HG02571 (cell line): ENCODE data around the gene UCN3.

Source experiments
- ATAC-seq: cut with Tn5 transposase; IDR thresholded peaks from one replicate; pipeline ENCODE4 v1.9.1; 2021; ENCODE audit warnings: mild to moderate bottlenecking, moderate library complexity; ENCODE audit not compliant: unreplicated experiment

Gene UCN3, protein sequence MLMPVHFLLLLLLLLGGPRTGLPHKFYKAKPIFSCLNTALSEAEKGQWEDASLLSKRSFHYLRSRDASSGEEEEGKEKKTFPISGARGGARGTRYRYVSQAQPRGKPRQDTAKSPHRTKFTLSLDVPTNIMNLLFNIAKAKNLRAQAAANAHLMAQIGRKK

DNA sequence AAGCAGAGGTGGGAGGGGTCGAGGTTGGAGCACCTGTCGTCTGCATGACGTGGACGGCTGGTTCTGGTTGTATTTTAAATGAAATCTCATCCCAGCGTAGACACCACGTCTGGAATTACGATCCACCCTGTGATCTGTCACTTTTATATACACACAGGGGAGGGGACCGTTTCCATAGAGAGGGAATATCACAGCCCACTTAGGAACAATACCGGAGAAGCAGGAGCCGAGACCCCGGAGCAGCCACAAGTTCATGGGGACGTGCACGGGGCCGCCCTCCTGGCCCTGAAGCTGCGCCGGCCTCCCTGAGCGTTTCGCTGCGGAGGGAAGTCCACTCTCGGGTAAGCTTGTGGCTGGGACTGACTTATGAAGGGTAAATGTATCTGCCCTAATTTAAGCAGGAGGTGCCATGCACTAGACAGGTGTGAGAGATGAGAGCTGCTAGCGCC, at the start of gene UCN3:
Gene UCN3 (plus strand): TSS at position 77 of the 449 bp plus-strand sequence. CDS start 8,755 bp downstream, outside the sequence.
- no peak for ATAC-seq

DNA sequence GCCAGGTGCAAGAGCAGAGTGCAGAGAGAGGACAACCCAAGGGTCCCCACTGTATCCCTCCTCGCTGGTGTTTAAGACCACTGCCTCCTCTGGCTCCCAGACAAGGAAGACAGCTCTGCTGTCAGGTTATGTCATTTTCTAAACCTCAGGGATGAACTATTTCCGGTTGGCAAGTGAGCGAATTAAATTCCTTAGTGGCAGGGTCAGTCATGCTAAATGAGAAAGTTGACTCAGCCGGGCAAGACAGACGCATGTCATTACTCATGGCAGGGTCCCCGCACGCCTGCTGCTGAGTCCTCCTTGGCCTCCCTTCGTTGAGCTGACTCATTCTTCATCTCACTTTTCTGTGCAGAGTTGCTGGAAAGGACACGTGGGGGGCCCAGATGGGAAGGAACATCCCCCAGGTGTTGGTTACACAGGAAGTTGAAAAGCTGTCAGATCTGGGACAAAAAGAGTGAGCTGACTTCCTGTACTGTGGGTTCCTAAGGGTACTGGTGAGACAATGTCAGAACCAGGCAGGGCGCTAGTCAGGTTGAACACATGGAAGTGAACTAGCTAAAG, 47.1 kb upstream of the UCN3 start:
- no peak for ATAC-seq

DNA sequence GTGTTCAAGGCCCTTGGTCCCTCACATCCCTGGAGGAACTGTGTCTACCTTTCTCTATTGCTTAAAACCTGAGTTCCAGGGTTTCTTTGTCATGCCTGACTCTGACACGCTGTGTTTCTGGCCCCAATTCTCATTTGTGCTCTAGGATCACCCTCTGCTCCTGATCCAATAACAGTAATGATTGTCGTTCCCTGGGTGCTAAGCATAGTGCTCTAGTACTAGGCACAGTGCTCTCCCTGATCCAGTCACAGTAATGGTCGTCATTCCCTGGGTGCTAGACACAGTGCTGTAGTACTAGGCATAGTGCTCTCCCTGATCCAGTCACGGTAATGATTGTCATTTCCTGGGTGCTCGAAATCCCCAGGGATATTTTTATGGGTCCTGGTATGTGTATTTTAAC, 46.6 kb upstream of the UCN3 start:
- no peak for ATAC-seq

DNA sequence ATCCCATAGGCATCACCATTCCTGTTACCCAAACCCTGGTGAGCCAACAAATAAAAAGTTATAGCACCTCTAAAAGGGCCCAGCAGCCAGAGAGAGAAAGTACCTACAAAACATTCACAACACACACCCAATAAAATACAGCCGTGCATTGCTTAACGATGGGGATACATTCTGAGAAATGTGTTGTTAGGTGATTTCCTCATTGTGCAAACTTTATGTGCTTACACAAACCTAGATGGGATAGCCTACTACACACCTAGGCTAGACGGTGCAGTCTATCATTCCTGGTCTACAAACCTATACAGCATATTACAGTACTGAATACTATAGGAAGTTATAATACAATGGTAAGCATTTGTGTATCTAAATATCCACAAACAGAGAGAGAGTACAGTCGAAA, 44.9 kb upstream of the UCN3 start:
- no peak for ATAC-seq

DNA sequence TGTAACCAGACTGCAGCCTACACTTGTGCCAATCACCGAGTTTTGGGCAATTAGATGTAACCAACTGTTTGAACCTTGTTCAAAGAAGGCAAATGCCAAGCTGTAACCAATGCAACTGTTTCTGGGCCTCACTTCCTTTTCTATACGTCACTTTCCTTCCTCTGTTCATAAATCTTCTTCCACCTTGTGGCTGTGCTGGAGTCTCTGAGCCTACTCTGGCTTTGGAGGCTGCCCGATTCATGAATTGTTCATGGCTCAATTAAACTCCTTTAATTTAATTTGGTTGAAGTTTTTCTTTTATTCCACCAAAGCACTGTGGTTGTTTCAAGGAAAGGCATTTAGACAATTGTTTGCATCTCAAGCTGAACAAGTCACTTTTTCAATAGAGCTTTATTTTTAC, 43.5 kb upstream of the UCN3 start:
- ATAC-seq: no peak

DNA sequence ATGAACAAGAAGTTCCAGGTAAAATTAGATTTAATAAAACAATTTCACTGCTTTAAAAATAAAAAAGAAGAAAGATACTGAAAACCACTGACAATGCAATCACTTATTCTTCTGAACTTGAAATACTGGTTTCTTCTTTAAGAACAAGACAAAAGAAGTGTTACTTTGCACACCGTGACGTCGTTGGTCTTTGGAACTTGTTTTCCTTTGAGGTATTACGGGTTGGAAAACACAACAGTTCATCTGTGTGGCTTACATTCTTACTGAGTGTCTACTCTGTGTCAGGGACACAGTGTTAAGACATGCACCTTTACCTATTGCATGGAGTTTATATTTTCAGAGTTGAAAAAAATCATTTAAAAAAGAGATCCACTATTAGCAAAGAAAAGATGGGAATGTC, 41.3 kb upstream of the UCN3 start:
- ATAC-seq: no peak

DNA sequence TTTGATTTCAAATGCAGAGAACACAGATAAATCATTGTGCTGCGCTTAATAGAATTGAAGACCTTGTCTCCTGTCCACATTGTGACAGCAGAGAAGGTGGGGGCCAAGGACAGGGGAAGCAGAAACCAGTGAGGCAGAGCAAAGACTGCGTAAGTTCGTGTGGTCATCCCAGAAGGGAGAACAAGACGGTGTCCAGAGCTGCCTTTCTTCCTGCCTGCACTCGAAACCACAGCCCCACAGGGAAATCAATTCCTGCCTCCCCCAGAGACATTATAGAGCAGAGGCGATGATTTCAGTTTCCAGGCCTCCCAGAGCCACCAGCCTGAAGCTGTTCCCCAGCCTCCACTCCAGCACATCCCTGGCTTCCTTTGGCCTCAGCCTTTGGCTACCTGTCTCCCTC, 39.7 kb upstream of the UCN3 start:
- ATAC-seq: no peak

DNA sequence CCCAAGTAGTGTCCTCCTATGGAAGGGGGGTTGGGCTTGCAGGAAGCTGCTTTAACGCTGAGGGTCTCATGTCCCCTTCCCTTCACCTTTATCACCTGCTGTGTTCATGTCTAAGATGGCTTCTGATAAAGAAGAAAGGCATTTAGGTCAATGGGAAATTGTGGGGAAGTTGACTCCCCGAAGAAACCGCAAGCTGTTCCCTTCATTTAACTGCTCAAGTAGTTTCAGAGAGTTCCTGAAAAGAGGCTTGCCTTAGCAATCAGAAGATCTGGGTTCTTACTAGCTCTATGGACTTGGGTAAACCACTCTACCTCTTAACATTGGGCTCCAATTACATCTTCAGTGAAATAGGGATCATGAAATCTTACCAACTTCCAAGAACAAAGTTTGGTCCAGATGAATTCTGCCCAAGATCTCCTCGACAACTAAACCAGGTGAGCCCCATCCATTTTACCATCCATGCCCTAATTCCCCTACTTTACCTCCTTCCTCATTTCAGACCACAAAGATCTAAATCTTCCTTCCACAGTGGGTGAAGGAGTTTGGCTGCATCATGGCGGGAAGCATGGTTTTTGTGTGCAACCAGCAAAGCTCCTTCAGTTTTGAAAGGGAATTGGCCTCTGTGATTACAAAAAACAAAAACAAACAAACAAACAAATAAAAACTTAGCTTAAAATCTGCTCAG, 30.4 kb upstream of the UCN3 start:
- no peak for ATAC-seq

DNA sequence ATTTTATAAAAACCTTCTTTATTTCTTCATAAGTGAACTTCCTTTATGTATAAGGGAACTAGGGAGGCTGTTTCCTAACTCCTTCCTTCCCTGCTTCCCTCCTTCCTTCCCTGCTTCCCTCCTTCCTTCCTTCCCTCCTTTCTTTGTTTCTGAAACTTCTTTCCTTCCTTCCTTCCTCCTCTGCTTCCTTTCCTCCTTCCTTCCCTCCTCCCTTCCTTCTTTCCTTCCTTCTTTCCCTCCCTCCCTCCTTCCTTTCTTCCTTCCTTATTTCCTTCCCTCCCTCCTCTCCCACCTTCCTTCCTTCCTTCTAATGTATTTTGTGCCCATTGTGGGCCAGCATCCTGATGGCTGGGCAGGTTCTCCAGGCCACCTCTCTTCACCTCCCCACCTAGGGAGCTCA, 26.8 kb upstream of the UCN3 start:
- ATAC-seq: no peak

DNA sequence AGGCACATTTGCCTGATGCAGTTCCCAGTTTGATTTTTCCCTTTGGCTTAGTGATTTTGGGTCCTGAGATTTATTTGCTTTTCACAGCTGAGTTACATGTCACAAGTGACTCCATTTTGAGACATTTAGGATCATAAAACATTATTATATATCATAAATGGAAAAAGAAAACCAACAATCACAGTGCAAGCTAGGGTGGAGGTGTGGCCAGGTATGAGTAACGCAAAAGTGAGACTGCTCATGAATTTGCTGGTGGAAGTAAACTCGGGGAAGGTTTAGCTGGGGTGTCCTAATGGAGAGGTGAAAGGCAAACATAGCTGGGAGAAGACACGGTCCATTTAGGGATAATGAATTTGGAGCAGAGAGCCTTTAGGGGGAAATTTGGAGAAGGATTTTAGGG, 21.7 kb upstream of the UCN3 start:
- no peak for ATAC-seq

DNA sequence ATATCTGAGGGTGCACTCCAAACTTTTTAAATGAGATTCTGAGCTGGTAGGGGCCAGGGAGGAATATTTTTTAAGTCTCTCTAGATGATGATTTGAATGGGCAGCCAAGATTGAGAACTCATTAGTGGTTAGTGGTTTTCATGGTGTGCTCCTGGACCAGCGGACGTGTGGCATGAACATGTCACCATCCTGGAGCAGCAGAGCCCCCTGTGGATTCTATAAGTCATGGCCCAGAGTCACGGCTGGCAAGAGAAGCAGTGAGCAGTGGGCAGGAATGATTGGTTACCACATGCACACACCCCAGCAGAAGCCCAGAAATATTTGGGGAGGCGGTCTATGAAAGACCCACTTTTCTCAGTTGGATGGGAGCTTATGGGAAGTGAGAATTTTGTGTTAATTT, 21.2 kb upstream of the UCN3 start:
- no peak for ATAC-seq

DNA sequence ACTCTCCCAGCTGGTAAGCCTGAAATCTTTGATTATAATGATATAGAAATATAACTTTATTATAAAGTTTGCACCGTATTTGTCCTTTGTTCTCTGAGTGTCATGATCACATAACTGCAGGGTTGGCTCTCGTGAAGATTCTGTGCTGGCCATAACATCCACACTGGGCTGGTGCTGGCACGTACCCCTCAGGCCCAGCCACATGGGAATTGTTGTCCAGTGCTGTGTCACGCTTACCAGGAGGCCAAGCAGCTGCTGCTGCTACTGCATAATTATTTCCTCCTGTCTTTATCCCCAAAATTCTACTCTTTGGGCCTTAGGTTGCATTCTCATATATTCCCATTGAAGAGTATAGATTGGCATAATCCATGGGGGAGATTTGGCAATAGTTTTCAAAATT, 20.8 kb upstream of the UCN3 start:
- no peak for ATAC-seq

DNA sequence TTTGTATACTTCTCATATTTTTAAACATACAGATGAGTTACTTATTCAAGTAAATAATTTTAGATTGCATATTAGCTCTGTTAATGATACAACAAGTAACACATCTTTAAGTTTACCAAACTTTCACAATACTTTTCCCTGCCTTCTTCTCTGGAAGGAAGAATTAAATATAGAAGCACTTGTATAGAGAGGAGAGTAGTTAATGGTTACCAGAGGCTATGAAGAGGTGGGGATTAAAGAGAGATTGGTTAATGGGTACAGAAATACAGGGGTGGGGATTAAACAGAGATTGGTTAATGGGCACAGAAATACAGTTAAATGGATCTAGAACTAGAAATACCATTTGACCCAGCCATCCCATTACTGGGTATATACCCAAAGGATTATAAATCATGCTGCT, 20.0 kb upstream of the UCN3 start:
- ATAC-seq: no peak

DNA sequence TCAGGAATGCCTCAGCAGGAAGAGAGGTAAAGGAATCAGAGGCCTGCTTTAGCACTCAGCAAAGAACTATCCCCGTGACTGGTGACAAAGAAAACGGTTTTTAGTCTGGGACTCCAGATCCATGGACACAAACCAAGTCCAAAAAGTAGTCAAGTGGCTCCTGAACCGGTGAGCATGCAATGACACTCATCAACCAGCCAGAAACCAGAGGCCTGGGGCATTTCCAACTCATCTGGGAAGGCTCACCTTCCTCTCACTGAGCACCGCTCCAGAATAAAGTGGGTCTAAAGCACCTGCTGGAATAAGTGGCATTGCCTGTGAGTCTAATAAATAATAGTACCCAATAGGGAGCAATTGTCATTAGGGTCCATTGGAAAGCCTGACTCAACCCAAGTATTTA, 17.9 kb upstream of the UCN3 start:
- ATAC-seq: no peak

DNA sequence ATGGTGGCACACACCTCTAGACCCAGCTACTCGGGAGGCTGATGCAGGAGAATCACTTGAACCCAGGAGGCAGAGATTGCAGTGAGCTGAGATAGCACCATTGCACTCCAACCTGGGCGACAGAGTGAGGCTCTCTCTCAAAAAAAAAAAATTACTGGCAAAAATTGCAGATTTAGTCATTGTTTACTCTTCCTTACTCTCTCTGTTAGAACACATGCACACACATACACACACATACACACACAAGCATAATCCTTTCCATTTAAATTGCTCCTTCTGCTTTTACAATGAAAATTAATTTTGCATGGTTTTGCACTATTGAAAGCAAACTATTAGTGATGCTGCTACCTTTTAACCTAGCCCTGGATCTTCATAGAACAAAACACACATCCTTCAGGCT, 15.4 kb upstream of the UCN3 start:
- ATAC-seq: no peak

DNA sequence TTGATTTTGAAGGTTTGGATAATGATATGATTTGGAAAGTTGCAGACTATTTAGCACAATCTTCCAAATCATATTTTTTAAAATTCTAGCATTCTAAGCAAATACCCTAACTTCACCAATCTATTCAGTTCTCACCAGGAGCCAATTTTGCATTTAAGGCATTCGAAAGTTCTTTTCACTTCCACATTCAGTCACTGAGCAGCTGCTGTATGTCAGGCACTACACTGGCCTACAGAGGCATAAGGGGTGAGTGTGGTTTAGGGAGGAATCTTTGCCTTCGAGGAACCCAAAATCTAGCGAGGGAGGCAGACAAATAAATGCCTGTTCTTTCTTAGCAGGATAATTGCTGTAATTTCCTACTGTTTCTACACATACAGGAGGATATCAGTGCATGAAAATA, 10.7 kb upstream of the UCN3 start:
- ATAC-seq: no peak

DNA sequence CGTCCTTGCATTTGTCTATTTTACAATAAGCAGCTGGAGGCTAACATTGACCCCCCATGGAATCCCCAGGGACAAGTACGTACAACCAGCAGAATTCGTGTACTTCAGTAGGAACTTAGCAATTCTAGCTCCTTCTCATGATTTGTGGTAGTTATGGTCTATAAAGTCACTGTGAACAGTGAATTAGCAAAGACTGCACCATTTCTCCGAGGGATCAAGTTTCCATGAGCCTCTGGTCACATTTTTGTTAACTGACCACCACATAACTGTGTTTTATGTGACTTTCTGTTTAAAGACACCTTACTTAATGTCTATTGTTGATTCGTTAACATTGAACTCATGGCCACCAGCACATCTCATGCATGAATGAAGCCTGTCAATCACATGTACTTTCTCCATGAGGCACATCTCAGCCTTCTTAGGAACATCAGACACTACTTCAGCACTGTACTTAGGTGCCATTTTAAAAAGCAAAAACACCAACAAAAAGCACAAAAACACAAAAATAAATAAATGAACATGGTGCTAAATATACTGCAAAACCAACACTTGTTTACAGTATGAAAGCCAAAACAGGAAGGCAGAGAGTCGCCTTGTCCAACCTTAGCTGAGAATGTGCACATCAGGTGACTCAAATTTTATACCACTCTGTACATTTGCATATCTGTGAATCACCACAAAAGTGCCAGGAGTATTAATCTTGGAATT, 9.0 kb upstream of the UCN3 start:
- ATAC-seq: no peak

DNA sequence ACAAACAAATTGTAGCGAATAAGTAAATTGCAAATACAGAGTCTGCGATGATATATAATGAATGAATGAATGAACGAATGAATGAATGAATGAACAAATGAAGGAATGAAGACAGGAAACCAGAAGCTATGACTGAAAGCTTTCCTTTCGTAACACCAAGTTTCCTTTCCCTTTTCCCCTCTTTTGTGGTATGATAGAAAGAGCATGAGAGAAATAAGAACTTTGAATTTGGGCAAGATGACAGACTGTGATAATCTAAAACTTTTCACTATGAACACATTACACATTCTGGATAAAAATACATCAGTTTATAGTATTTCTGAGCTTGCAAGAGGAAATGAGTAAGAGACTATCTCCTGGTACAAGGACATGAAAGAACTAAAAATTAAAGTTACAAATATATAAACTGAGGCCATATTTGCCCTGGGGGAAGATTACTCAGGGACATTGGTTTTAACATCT, 8.4 kb upstream of the UCN3 start:
- ATAC-seq: no peak

DNA sequence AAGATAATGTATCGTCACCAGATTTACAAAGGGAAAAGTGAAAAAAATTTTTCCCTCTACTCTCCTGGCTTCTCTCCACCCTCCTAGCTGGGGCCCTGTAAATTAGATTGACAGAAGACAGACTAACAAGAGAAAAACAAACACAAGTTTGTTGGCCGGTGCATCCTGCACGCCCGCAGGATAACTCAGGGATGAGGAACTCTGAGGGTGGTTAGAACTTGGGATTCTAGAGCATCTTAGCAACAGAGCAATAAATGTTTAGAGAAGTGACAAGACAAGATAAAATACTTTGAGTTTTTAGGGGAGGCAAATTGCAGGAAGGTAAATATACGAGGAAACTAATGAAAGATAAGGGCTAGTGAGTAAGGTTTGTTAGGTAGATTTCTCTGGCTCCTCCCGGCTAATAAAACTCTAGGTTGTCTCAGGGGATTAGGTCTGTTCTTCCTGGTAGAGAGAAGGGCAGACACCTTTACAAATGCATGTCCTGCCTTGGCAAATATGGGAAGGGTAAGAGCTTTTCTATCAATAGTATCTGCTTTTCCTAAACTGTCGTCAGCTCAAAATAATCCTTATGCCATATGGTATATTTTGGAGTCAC, 4.3 kb upstream of the UCN3 start:
- ATAC-seq: no peak

DNA sequence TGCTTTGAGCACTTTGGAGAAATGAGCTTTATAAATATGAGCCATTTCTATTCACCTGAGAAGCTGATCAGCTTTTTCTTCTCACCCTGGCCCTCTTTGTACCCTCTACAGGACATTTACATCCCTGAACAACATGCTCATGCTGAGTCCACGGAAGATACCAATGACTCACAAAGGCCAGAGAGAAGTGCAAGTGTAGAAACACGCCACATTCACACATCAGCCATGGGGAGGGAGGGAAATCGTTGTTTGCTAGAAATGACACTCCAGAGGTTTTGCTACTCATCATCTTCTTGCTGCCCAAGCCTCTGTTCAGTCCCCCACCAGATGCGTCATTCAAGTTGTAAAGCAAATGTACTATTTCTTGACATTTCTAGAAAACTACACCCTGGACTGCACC, 2.8 kb upstream of the UCN3 start:
- no peak for ATAC-seq

DNA sequence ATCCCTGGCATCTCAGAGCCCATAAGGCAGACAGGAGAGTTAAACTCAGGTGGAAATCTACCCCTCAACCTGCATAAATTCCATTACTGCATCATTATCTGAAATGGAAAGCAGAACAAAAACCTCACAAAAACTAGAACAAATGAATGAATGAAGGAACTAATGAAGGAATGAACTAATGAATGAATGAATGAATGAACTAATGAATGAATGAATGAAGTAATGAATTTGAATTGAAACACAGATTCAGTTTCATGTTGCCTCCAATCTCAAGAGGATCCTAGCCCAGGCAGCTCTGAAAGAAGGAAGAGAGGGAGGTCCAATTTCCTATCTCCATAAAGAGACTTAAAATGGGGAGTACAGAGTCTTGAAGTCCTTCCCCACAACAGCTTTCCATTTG, 1.9 kb upstream of the UCN3 start:
- no peak for ATAC-seq

DNA sequence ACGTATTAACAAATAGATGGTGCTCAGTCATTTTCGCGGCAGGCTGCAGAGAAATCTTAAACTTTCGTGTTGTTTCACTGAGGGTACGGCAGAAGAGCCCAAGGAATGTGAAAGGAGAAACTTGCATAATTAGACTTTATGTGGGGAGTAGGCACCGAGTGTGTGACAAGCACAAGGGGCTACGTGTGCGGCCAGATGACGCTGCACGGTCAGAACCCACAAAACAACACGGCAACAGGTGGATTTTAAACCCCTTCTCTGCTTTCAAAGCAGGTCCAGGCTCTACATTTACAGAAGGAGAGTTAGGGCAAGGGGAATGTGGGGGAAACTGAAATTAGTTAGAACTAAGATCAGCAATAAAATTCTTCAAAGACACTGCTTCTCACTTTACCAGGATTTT, 392 bp upstream of the UCN3 start:
- ATAC-seq: no peak
